Ectodermal cell (in vitro differentiated cells): ENCODE measurements around the gene RASGEF1C.

Experiments used
- H3K27ac ChIP-seq: 2 replicates; pipeline ENCODE4 v1.7.0; 2013; ENCODE audit warnings: mild to moderate bottlenecking, low read depth, low read length; ENCODE audit not compliant: insufficient read depth, poor library complexity, severe bottlenecking
- H3K27me3 ChIP-seq: 2 replicates; pipeline ENCODE4 v1.7.0; 2013; ENCODE audit warnings: mild to moderate bottlenecking, low read length; ENCODE audit not compliant: insufficient read depth, control insufficient read depth, poor library complexity, severe bottlenecking
- H3K36me3 ChIP-seq: one replicate; pipeline ENCODE4 v1.7.0; 2013; ENCODE audit warnings: low read length; ENCODE audit not compliant: control insufficient read depth, insufficient read depth
- H3K4me1 ChIP-seq: one replicate; pipeline ENCODE4 v1.7.0; 2013; ENCODE audit warnings: low read length; ENCODE audit not compliant: control insufficient read depth, insufficient read depth
- H3K4me3 ChIP-seq: 2 replicates; pipeline ENCODE4 v1.7.0; 2013; ENCODE audit warnings: low read depth, low read length, control low read depth; ENCODE audit not compliant: insufficient read depth
- H3K9me3 ChIP-seq: 2 replicates; pipeline ENCODE4 v1.7.0; 2013; ENCODE audit warnings: mild to moderate bottlenecking, low read length, moderate library complexity; ENCODE audit not compliant: control insufficient read depth
- WGBS, 2 experiments: methylation state at CpG; one replicate each; pipeline ENCODE4 v1.1.7; 2013; ENCODE audit warnings: missing lambda C conversion rate in 2 of 2; 5-methylcytosine and 5-hydroxymethylcytosine counted together

RASGEF1C gene

GRCh38 chr5:180054226-180054625 is 154.8 kb downstream of the RASGEF1C start:
- Histone ChIP-seq H3K27ac (no peak overlapping the region), H3K27me3 (no peaks in the 10 kb centered on the region), H3K9me3 (no peaks in the 10 kb centered on the region), H3K4me1 (peaks cover 19% of the 10 kb centered on the region), H3K36me3 (no peaks in the 10 kb centered on the region), H3K4me3 (no peak overlapping the region)
- WGBS, 2 experiments: 56 to 61% methylated on average over 6 of the region's 6 CpGs

DNA sequence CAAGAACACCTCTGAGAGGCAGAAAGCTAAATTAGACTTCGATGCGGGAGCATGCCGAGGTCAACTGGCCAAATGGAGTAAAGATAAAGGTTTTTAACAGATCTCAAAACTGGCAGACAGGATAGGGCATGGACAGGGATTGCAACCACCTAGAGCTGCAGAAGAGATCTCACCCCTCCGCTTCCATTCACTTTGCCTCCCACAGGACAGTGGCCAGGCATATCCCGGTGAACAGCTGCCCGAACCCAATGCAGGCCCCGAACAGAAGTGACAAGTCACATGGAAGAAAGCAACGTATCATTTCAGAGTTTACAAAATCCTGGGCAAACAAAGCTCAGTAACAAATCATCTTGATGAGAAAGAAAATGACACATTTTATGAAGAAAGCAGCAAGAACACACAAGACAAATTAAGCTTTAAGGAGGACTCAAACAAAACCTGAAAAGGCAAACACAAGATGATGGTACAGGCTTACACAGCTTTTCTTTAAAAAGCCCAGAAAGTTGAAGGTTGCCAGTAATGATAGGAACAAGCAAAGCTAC is 155.9 kb downstream of the RASGEF1C start:
- Histone ChIP-seq H3K27ac (no peak overlapping the region), H3K4me3 (no peak overlapping the region), H3K9me3 (no peaks in the 10 kb centered on the region), H3K4me1 (peaks cover 29% of the 10 kb centered on the region), H3K27me3 (no peaks in the 10 kb centered on the region), H3K36me3 (no peaks in the 10 kb centered on the region)
- 86 to 91% methylated on average over 8 of the region's 8 CpGs for WGBS, 2 experiments

DNA sequence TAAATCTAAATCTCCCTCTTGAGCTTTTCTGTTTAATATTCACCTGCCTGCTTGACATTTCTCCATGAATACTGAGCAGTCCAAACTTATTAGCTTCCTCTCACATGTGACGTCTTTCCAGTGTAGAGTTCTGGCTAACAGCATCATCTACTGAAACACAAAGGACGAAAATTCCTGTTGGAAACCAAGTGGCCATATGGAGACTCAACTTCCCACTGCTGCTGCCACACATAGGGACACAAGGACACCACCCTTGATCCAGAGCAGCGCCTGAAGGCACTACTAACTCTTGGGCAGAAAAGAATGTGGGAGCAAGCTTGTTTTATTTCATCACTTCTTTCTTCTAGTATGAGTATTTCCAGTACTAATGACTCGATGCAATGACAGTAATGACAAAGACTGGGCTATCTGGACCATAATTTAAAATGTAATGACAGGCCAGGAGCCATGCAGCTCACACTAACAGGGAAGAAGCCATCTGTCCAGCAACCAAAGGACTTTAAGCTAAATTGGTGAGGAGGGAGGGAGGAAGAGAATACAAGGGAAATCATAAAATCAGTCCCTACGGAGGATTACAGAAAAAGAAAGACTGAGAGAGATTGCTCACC is 156.7 kb downstream of the RASGEF1C start:
- Histone ChIP-seq H3K4me1 (peaks cover 29% of the 10 kb centered on the region), H3K27ac (no peak overlapping the region)

More for the DNA sequence above, 156.7 kb downstream of the RASGEF1C start:
- WGBS, 2 experiments: 95 to 96% methylated on average over 5 of the region's 5 CpGs
- no peaks in the 10 kb centered on the region for H3K36me3 ChIP-seq
- H3K27me3 ChIP-seq: no peaks in the 10 kb centered on the region
- H3K9me3 ChIP-seq: no peaks in the 10 kb centered on the region
- H3K4me3 ChIP-seq: no peak overlapping the region
